ENCODE results near the gene GATM. TPM values are rescaled to one million over a fixed set of nuclear protein-coding genes. Genes with fewer than 3 reads are reported as not detected.

Gene GATM
- total and polyA plus RNA-seq, 2 donors (not counting 1 experiment from before 2014, with no cell fraction given) = 0.07 to 0.17 TPM

DNA sequence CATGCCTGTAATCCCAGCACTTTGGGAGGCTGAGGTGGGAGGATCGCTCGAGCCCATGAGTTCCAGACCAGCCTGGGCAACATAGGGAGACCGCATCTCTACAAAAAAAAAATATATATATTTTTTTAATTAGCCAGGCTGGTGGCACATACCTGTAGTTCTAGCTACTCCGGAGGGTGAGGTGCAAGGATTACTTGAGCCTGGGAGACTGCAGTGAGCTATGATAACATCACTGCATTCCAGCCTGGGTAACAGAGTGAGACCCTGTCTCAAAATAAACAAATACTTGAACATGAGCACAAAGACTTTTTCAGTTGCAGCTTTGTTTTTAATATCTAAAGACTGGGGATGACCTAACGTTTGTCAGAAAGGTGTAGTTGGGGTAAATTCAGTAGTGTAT lies 31.3 kb upstream of the GATM start:
- H3K4me1 ChIP-seq (ENCODE audit: control insufficient read depth, extremely low read depth, insufficient read depth, low read length) = no peaks in the 10 kb centered on the region
- TF ChIP-seq EZH2 (IDR thresholded peaks at IDR 0.05; ENCODE audit: low read length, missing control alignments) = no peak
- TF ChIP-seq, protein P1, sequence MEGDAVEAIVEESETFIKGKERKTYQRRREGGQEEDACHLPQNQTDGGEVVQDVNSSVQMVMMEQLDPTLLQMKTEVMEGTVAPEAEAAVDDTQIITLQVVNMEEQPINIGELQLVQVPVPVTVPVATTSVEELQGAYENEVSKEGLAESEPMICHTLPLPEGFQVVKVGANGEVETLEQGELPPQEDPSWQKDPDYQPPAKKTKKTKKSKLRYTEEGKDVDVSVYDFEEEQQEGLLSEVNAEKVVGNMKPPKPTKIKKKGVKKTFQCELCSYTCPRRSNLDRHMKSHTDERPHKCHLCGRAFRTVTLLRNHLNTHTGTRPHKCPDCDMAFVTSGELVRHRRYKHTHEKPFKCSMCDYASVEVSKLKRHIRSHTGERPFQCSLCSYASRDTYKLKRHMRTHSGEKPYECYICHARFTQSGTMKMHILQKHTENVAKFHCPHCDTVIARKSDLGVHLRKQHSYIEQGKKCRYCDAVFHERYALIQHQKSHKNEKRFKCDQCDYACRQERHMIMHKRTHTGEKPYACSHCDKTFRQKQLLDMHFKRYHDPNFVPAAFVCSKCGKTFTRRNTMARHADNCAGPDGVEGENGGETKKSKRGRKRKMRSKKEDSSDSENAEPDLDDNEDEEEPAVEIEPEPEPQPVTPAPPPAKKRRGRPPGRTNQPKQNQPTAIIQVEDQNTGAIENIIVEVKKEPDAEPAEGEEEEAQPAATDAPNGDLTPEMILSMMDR (conservative IDR thresholded peaks at IDR 0.05 in 1 of 2, IDR thresholded peaks at IDR 0.05 in 1 of 2; ENCODE audit: low read depth in 1 of 2, low read length in 2 of 2) = no peak
- H3K4me3 ChIP-seq (replicated peaks in 1 of 4; ENCODE audit: control extremely low read depth in 1 of 4, insufficient read depth in 1 of 4, low read depth in 3 of 4, low read length in 4 of 4) = no peak overlapping the region
- no peak for DNase-seq (ENCODE audit: low read depth in 2 of 2)
- H3K27me3 ChIP-seq (ENCODE audit: control insufficient read depth, insufficient read depth, low read length) = no peaks in the 10 kb centered on the region
- no peaks in the 10 kb centered on the region for H3K9me3 ChIP-seq (ENCODE audit: control insufficient read depth, insufficient read depth, low read depth, low read length)
- peaks cover 2% of the 10 kb centered on the region for H3K36me3 ChIP-seq (ENCODE audit: control insufficient read depth, insufficient read depth, low read length)
- no peak overlapping the region for H3K4me2 ChIP-seq (ENCODE audit: extremely low read depth, insufficient read depth, low read length)
- peaks cover 7% of the 10 kb centered on the region for H3K79me2 ChIP-seq (ENCODE audit: control insufficient read depth, insufficient read depth, low read length)
- no peaks in the 10 kb centered on the region for H4K20me1 ChIP-seq (ENCODE audit: control insufficient read depth, extremely low read depth, insufficient read depth, low read length)
- H3K9ac ChIP-seq (ENCODE audit: insufficient read depth, low read length) = no peak overlapping the region
- no peak overlapping the region for H3K27ac ChIP-seq (ENCODE audit: insufficient read depth, low read length)
- no peak overlapping the region for H2AFZ ChIP-seq (ENCODE audit: low read length)

DNA sequence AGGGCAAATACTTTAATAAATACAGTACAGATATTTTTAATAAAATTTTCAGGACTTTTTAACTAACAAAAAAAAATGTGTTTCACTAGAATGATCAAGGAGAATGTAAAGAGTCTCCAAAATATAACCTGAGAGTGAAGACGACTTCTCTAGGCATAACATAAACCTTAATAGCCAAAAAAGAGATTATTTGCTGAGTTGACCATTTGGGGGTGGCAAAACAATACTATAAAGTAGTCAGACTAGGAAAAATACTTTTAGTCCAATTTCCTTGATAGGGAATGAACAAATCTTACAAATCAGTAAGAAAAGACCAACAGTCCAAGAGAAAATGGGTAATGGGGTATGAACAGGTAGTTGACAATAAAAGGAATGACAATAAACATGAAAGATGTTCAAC lies 29.4 kb upstream of the GATM start:
- Histone ChIP-seq H3K4me3 (replicated peaks in 1 of 4; ENCODE audit: control extremely low read depth in 1 of 4, insufficient read depth in 1 of 4, low read depth in 3 of 4, low read length in 4 of 4) (no peak overlapping the region), H3K4me2 (ENCODE audit: extremely low read depth, insufficient read depth, low read length) (no peak overlapping the region), H2AFZ (ENCODE audit: low read length) (no peak overlapping the region), H4K20me1 (ENCODE audit: control insufficient read depth, extremely low read depth, insufficient read depth, low read length) (no peaks in the 10 kb centered on the region), H3K9me3 (ENCODE audit: control insufficient read depth, insufficient read depth, low read depth, low read length) (no peaks in the 10 kb centered on the region), H3K27ac (ENCODE audit: insufficient read depth, low read length) (no peak overlapping the region), H3K4me1 (ENCODE audit: control insufficient read depth, extremely low read depth, insufficient read depth, low read length) (no peaks in the 10 kb centered on the region), H3K79me2 (ENCODE audit: control insufficient read depth, insufficient read depth, low read length) (peaks cover 25% of the 10 kb centered on the region), H3K36me3 (ENCODE audit: control insufficient read depth, insufficient read depth, low read length) (peaks cover 2% of the 10 kb centered on the region), H3K9ac (ENCODE audit: insufficient read depth, low read length) (no peak overlapping the region), H3K27me3 (ENCODE audit: control insufficient read depth, insufficient read depth, low read length) (no peaks in the 10 kb centered on the region)
- TF ChIP-seq, protein P1 (conservative IDR thresholded peaks at IDR 0.05 in 1 of 2, IDR thresholded peaks at IDR 0.05 in 1 of 2; ENCODE audit: low read depth in 1 of 2, low read length in 2 of 2) = no peak
- TF ChIP-seq EZH2 (IDR thresholded peaks at IDR 0.05; ENCODE audit: low read length, missing control alignments) = no peak
- DNase-seq (ENCODE audit: low read depth in 2 of 2) = no peak

DNA sequence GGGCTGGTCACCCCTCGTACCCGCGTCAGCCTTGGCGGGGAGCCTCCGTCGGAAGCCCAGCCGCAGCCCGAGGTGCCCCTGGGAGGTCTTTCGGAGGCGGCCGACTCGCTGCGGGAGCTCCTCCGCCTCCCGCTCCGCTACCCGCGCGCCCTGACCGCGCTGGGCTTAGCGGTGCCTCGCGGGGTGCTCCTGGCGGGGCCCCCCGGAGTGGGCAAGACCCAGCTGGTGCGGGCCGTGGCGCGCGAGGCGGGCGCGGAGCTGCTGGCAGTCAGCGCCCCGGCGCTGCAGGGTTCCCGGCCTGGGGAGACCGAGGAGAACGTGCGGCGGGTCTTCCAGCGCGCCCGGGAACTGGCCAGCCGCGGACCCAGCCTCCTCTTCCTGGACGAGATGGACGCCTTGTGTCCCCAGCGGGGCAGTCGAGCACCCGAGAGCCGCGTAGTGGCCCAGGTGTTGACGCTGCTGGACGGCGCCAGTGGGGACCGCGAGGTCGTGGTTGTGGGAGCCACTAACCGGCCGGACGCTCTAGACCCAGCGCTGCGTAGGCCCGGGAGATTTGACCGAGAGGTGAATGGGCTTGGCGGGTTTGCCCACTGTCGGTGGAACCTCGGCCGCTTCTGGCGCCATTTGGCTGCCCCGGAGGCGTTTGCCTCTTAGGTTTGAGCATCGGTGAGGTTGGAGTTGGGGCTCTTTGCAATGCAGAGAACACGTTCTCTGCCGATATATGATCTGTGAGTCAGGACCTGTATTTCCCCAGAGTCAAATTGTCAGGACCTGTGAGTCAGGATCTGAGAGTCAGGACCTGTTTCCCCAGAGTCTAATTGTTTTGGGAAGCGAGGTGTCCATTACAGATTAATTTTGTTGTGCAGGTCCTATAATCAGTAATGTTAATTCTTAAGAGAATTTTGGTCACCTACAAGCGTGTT lies 24.9 kb upstream of the GATM start:
- peak overlapping the region; percentile 85 for H3K27ac ChIP-seq (ENCODE audit: insufficient read depth, low read length)
- peak; percentile 35 to 43 for DNase-seq (ENCODE audit: low read depth in 2 of 2)
- peak overlapping the region; percentile 36 for H3K4me2 ChIP-seq (ENCODE audit: extremely low read depth, insufficient read depth, low read length)
- H2AFZ ChIP-seq (ENCODE audit: low read length) = peak overlapping the region; percentile 76
- TF ChIP-seq, protein P1 (conservative IDR thresholded peaks at IDR 0.05 in 1 of 2, IDR thresholded peaks at IDR 0.05 in 1 of 2; ENCODE audit: low read depth in 1 of 2, low read length in 2 of 2) = no peak
- no peak for TF ChIP-seq EZH2 (IDR thresholded peaks at IDR 0.05; ENCODE audit: low read length, missing control alignments)
- H3K27me3 ChIP-seq (ENCODE audit: control insufficient read depth, insufficient read depth, low read length) = no peaks in the 10 kb centered on the region
- H3K4me1 ChIP-seq (ENCODE audit: control insufficient read depth, extremely low read depth, insufficient read depth, low read length) = no peaks in the 10 kb centered on the region
- no peaks in the 10 kb centered on the region for H3K9me3 ChIP-seq (ENCODE audit: control insufficient read depth, insufficient read depth, low read depth, low read length)
- H3K36me3 ChIP-seq (ENCODE audit: control insufficient read depth, insufficient read depth, low read length) = no peaks in the 10 kb centered on the region
- peak overlapping the region; percentile 47 to 96 (median 66) for H3K4me3 ChIP-seq (replicated peaks in 1 of 4; ENCODE audit: control extremely low read depth in 1 of 4, insufficient read depth in 1 of 4, low read depth in 3 of 4, low read length in 4 of 4)
- H4K20me1 ChIP-seq (ENCODE audit: control insufficient read depth, extremely low read depth, insufficient read depth, low read length) = no peaks in the 10 kb centered on the region
- peaks cover 30% of the 10 kb centered on the region for H3K79me2 ChIP-seq (ENCODE audit: control insufficient read depth, insufficient read depth, low read length)
- H3K9ac ChIP-seq (ENCODE audit: insufficient read depth, low read length) = peak overlapping the region; percentile 86
